Pancreas (tissue), 10 donors: Measurements from ENCODE around the gene ACOX2. TPM values are rescaled to one million over a fixed set of nuclear protein-coding genes. Genes with fewer than 3 reads are reported as not detected.

Experiments used
- ATAC-seq, 4 donors: fragments of 200-7000 bp; cut with Tn5 transposase; one replicate each; pipeline versions ENCODE4 v1.8.0 to v1.9.1; 2020; ENCODE audit warnings: mild to moderate bottlenecking in 4 of 4, moderate library complexity in 4 of 4
- DNase-seq, 6 donors: peaks; one replicate each; pipeline ENCODE4 v3.0.0-alpha.2; 2020
- FAIRE-seq: peaks from 2 replicates; lab custom pipeline; 2012; peaks lifted over from hg19 to GRCh38; lab: Jason Lieb, UNC
- H3K27ac ChIP-seq, 4 donors: fragments of 200-600 bp; sonication (generic); 1 replicate in 3 of 4; 2 replicates in 1 of 4; pipeline versions ENCODE4 v1.5.0 to v1.8.0; 2020
- H3K27me3 ChIP-seq, 4 donors: fragments of 200-600 bp; one replicate each; pipeline ENCODE4 v1.8.0; 2021
- H3K36me3 ChIP-seq, 3 donors: fragments of 200-600 bp; sonication (generic) in 1 of 3; one replicate each; pipeline versions ENCODE4 v1.5.0 to v1.8.0; 2020 to 2021
- H3K4me1 ChIP-seq, 3 donors: fragments of 200-600 bp; one replicate each; pipeline ENCODE4 v1.8.0; 2021
- H3K4me3 ChIP-seq, 4 donors: fragments of 200-600 bp; sonication (generic) in 2 of 4; one replicate each; pipeline versions ENCODE4 v1.5.0 to v1.8.0; 2020 to 2021
- H3K9me3 ChIP-seq, 4 donors: fragments of 200-600 bp; one replicate each; pipeline ENCODE4 v1.8.0; 2021
- WGBS, 2 donors: extraction: QIAGEN DNeasy Blood & Tissue Kit; methylation state at CpG; one replicate each; pipeline ENCODE4 v1.1.7; 2013; 5-methylcytosine and 5-hydroxymethylcytosine counted together
- intact Hi-C, 3 donors: fragments of 100-400 bp; cut with DNase I; formaldehyde crosslinking; loops; one replicate each; pipeline versions ENCODE4 v1.11.1 to v1.14.2; 2022
- polyA plus RNA-seq, 2 donors: library from polyadenylated mRNA; stranded (reverse); fragments of 200-250 nt; gene quantifications; one replicate each; pipeline ENCODE4 v1.2.3, GENCODE V29; 2013
- total RNA-seq, 6 donors: library from RNA; stranded (reverse); fragmentation: NEBNext Ultra II Directional in 4 of 6; extraction: Animal tissue kit (Norgen Biotek cat#: 25700) in 4 of 6; gene quantifications; one replicate each; pipeline versions ENCODE4 v1.2.1 to v1.2.4, GENCODE V29; 2021 to 2023
- TF ChIP-seq, protein P1 (sequence below), 4 donors: fragments of 200-600 bp; sonication (generic) in 3 of 4; IDR thresholded peaks; one replicate each; pipeline versions ENCODE4 v1.5.0 to v1.8.0; 2021; ENCODE audit warnings: antibody characterized with exemption in 4 of 4
- donor health status: healthy with polysubstance abuse.
- donor health status: DM: no; HTN: no; CAD: no; lungs with moderate emphysema.
- donor health status: DM: no; HTN: no; CAD: no.
- donor health status: control.
- donor health status: control.
- donor health status: Bipolar disorder and iron deficiency.
- donor health status: DM: yes; HTN: yes; CAD: no.
- donor health status: DM: no; HTN: no; CAD: no.
- donor health status: DM: no; HTN: no; CAD: no.
- donor health status: DM: yes; HTN: yes; CAD: no.

Gene ACOX2
- 10 to 100 TPM in 1 of 6 donors, 1 to 10 TPM in 5; 1.3 to 13.3 (median 7.1) TPM for total RNA-seq
- 10 to 100 TPM in 1 of 2 donors, 1 to 10 TPM in 1; 7.9 to 11.3 TPM for polyA plus RNA-seq

DNA sequence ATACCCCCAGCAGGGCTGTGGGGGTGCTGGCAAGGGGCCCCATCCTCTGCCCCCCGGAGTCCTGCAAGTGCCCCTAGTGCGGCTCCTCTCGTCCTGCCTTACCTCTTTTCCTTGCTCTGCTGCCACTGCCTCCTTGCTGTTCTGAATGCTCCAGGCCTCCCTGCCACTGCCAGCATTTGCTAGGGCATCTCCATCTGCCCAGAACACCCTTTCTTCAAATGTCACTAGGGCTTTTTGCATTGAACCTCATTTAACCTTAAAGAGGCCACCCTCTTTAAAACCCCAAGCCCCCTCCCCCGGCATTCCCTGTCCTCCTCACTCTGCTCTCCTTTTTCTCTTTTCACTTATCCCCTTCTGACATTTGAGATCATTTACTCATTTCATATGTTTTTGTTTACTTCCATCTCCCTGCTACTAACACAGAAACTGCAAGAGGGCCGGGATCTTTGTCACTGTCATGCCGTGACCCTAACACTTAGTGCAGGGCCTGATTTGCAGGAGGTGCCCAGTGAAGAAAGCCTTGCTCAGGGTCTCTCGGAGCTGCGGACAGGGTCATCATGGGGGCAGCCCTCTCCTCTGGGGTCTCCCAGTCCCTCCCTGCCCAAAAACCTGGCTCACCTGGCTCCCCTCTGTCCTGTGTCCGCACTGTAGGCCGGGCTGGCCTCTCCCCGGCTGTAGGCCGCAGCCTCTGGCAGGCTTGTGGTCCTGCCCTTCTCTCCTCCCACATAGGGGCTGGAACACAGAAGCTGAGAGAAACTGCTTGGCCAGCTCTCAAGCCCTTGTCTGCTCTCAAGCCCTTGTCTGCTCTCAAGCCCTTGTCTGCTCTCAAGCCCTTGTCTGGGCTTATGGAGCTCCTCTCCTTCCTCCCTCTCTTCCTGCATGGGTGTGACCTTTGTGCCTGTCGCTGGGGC, at the start of gene ACOX2:
Gene ACOX2, minus strand, starts transcription at position 690 of the 911 bp plus-strand sequence. CDS start 2,084 bp downstream, outside the sequence.
- FAIRE-seq (no peak), ATAC-seq (peak; percentile 47 to 84 (median 74)), DNase-seq (peak in 4 of 6 donors; percentile 48 to 74 (median 62))
- intact Hi-C loops: no loop called here
- Histone ChIP-seq H3K4me1 (peaks cover 25 to 33% (median 30%) of the 10 kb centered on the region in 3 donors), H3K4me3 (peak within 1 kb of the TSS in 1 of 4 donors; percentile 32), H3K27ac (peak within 1 kb of the TSS; percentile 59 to 79 (median 69)), H3K9me3 (no peaks in the 10 kb centered on the region), H3K27me3 (no peaks in the 10 kb centered on the region), H3K36me3 (no peaks in the 10 kb centered on the region)
- WGBS, 2 donors: 47 to 51% methylated on average over 13 of the region's 13 CpGs
- TF ChIP-seq, protein P1, sequence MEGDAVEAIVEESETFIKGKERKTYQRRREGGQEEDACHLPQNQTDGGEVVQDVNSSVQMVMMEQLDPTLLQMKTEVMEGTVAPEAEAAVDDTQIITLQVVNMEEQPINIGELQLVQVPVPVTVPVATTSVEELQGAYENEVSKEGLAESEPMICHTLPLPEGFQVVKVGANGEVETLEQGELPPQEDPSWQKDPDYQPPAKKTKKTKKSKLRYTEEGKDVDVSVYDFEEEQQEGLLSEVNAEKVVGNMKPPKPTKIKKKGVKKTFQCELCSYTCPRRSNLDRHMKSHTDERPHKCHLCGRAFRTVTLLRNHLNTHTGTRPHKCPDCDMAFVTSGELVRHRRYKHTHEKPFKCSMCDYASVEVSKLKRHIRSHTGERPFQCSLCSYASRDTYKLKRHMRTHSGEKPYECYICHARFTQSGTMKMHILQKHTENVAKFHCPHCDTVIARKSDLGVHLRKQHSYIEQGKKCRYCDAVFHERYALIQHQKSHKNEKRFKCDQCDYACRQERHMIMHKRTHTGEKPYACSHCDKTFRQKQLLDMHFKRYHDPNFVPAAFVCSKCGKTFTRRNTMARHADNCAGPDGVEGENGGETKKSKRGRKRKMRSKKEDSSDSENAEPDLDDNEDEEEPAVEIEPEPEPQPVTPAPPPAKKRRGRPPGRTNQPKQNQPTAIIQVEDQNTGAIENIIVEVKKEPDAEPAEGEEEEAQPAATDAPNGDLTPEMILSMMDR (IDR thresholded peaks at IDR 0.05): no peak

DNA sequence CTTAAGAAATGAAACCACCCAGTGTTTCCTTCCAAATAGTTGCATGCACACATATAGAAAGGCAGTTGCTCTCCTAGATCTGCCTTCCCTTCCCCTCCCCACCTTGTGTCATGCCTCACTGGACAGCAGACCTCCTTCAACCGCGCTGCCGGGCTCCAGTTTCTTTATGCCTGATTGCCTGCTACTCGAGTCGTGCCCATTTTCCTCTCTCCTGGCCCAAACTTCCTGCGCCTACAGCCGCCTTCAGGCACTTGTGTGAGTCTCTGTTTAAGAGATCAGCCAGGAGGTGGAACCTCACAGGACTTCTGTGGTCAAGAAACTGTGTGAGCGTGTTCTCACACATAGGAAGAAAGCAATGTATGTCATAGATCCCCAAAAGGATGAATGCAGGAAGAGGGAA, 49.0 kb upstream of the ACOX2 start:
- FAIRE-seq: no peak
- DNase-seq: no peak
- Histone ChIP-seq H3K4me3 (peak overlapping the region in 1 of 4 donors; percentile 57), H3K27me3 (no peaks in the 10 kb centered on the region), H3K36me3 (no peaks in the 10 kb centered on the region), H3K27ac (no peak overlapping the region), H3K4me1 (peaks cover 0 to 4% (median 0%) of the 10 kb centered on the region in 3 donors), H3K9me3 (no peaks in the 10 kb centered on the region)
- WGBS, 2 donors: 59 to 62% methylated on average over 8 of the region's 8 CpGs
- TF ChIP-seq, protein P1 (IDR thresholded peaks at IDR 0.05): no peak
- intact Hi-C loops: no loop called here
- ATAC-seq: peak in 1 of 4 donors; percentile 18

DNA sequence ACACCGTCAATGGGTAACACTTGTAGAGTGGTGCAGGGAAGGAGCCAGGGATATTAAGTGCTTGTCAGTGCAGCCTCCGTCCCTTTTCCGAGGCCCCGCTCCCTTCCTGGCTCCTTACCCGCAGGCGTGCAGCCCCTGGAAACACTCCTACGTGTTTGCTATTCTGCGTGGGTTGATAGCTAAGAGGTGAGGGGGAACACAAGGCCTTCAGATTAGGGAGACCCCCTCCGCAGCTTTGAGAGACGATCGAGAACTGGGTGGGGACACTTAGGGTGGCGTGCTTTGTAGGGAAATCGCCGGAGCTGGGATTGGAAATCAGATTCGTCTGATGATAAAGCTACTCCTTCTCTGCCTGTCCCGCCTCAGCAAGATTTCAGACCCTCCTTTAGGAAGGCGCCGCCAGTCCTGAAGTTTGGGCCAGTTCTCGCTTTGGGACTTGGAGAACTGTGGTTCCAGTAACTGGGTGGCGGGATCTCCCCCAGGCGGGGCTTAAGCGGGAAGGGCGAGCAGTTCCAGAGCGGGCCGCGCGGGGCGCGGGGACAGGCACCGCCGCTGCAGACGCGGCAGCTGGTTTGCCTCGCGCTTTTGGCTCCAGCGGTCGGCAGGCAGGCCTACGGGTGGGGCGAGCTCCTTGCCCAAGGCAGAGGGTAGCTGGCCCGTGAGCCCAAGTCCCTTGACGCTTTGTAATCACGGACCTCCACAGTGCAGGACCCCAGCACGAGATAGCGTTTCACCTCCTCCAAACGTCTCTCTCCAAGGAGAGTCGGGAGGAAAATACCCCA, 48.2 kb upstream of the ACOX2 start:
- no peak for FAIRE-seq
- 2 to 6% methylated on average over 44 to 46 of the region's 46 CpGs for WGBS, 2 donors

DNA sequence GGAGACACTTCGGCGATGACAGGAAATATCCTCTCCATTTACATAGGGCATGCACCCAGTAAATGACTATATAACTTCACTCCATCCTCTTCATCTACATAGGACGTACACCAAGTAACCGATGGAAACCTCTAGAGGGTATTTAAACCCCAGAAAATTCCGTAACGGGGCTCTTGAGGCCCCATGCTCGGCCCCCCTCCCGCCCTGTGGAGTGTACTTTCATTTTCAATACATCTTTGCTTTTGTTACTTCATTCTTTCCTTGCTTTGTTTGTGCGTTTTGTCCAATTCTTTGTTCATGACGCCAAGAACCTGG, 47.7 kb upstream of the ACOX2 start:
- DNase-seq (no peak), ATAC-seq (peak; percentile 25 to 44 (median 27)), FAIRE-seq (no peak)
- TF ChIP-seq, protein P1 (IDR thresholded peaks at IDR 0.05): no peak
- Histone ChIP-seq H3K27me3 (no peaks in the 10 kb centered on the region), H3K4me3 (peak overlapping the region; percentile 16 to 57 (median 42)), H3K36me3 (no peaks in the 10 kb centered on the region), H3K9me3 (no peaks in the 10 kb centered on the region), H3K27ac (peak overlapping the region in 1 of 4 donors; percentile 49), H3K4me1 (peaks cover 0 to 4% (median 0%) of the 10 kb centered on the region in 3 donors)
- 40 to 42% methylated on average over 10 of the region's 10 CpGs for WGBS, 2 donors
- intact Hi-C loops: no loop called here

More for the DNA sequence above, 48.2 kb upstream of the ACOX2 start:
- Histone ChIP-seq H3K27ac (peak overlapping the region in 3 of 4 donors; percentile 10 to 49 (median 22)), H3K36me3 (no peaks in the 10 kb centered on the region), H3K9me3 (no peaks in the 10 kb centered on the region), H3K4me1 (peaks cover 0 to 4% (median 0%) of the 10 kb centered on the region in 3 donors), H3K4me3 (peak overlapping the region; percentile 16 to 57 (median 42)), H3K27me3 (no peaks in the 10 kb centered on the region)
- peak; percentile 67 to 94 (median 79) for DNase-seq
- intact Hi-C loops: no loop called here
- TF ChIP-seq, protein P1 (IDR thresholded peaks at IDR 0.05): peak; percentile 83 to 89 (median 85)
- ATAC-seq: peak; percentile 96 to 97 (median 97)
